Measurements from ENCODE around the gene LPA.
"Not testable (repeated sequence)": the region's sequence is repeated elsewhere in the genome, so short reads cannot be mapped to it uniquely, and the experiment has no call there.

GRCh38 chr6:160529524-160529923 is 134.6 kb downstream of the LPA start:
- not testable (repeated sequence) for TF ChIP-seq CTCF (conservative IDR thresholded peaks at IDR 0.05; ENCODE audit: low read depth, low read length); EZH2 (IDR thresholded peaks at IDR 0.05; ENCODE audit: low read length, unreplicated experiment); EZH2phosphoT487 (IDR thresholded peaks at IDR 0.05; ENCODE audit: borderline replicate concordance, low read length)

Measured in PC-3 (cell line).